ENCODE results near the gene DENND6B.

GRCh38 chr22:50277761-50278160 lies 49.1 kb downstream of the DENND6B start:
- TF ChIP-seq CTCF (IDR thresholded peaks at IDR 0.05; ENCODE audit: poor library complexity, severe bottlenecking): no peak
- no peak for TF ChIP-seq EZH2 (IDR thresholded peaks at IDR 0.05; ENCODE audit: borderline replicate concordance, insufficient read depth, low read length, poor library complexity, severe bottlenecking)
- no peak for TF ChIP-seq POLR2AphosphoS5 (IDR thresholded peaks at IDR 0.05)
- TF ChIP-seq, protein P1, sequence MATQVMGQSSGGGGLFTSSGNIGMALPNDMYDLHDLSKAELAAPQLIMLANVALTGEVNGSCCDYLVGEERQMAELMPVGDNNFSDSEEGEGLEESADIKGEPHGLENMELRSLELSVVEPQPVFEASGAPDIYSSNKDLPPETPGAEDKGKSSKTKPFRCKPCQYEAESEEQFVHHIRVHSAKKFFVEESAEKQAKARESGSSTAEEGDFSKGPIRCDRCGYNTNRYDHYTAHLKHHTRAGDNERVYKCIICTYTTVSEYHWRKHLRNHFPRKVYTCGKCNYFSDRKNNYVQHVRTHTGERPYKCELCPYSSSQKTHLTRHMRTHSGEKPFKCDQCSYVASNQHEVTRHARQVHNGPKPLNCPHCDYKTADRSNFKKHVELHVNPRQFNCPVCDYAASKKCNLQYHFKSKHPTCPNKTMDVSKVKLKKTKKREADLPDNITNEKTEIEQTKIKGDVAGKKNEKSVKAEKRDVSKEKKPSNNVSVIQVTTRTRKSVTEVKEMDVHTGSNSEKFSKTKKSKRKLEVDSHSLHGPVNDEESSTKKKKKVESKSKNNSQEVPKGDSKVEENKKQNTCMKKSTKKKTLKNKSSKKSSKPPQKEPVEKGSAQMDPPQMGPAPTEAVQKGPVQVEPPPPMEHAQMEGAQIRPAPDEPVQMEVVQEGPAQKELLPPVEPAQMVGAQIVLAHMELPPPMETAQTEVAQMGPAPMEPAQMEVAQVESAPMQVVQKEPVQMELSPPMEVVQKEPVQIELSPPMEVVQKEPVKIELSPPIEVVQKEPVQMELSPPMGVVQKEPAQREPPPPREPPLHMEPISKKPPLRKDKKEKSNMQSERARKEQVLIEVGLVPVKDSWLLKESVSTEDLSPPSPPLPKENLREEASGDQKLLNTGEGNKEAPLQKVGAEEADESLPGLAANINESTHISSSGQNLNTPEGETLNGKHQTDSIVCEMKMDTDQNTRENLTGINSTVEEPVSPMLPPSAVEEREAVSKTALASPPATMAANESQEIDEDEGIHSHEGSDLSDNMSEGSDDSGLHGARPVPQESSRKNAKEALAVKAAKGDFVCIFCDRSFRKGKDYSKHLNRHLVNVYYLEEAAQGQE (IDR thresholded peaks at IDR 0.05; ENCODE audit: borderline replicate concordance): no peak
- TF ChIP-seq EP300 (conservative IDR thresholded peaks at IDR 0.05; ENCODE audit: poor library complexity, severe bottlenecking): no peak
- TF ChIP-seq RAD21 (conservative IDR thresholded peaks at IDR 0.05): no peak
- no peak for TF ChIP-seq SMC3 (conservative IDR thresholded peaks at IDR 0.05; ENCODE audit: poor library complexity)
